Kidney epithelial cell (primary cell): ENCODE results near the gene MIEF1. TPM values are rescaled to one million over a fixed set of nuclear protein-coding genes. Genes with fewer than 3 reads are reported as not detected.

ENCODE experiments used
- DNase-seq: peaks from one replicate; pipeline ENCODE4 v3.0.0-alpha.2; 2010; ENCODE audit warnings: low read depth
- H3K27me3 ChIP-seq: 2 replicates; pipeline ENCODE4 v1.6.0; 2011; ENCODE audit warnings: low read length; ENCODE audit not compliant: control insufficient read depth, insufficient read depth
- H3K36me3 ChIP-seq: 2 replicates; pipeline ENCODE4 v1.5.1; 2011; ENCODE audit warnings: low read length; ENCODE audit not compliant: control insufficient read depth, insufficient read depth
- H3K4me3 ChIP-seq: 2 replicates; pipeline ENCODE4 v1.5.1; 2011; ENCODE audit warnings: low read depth, mild to moderate bottlenecking, control low read depth, low read length
- CTCF ChIP-seq: IDR thresholded peaks from 2 replicates; pipeline ENCODE4 v1.5.1; 2011; ENCODE audit warnings: mild to moderate bottlenecking, moderate library complexity, low read length, control low read depth, inconsistent platforms; ENCODE audit not compliant: insufficient read depth, poor library complexity, severe bottlenecking
- total RNA-seq: library from RNA; depleted of rRNA; stranded (reverse); fragments of >200 nt; gene quantifications from 2 replicates; pipeline ENCODE4 v1.2.3, GENCODE V29; 2015

MIEF1 gene
- total RNA-seq, 1 donor from 2014 or later = 54.6 TPM

- DNase-seq = no peak
- Histone ChIP-seq H3K36me3 (no peaks in the 10 kb centered on the region), H3K4me3 (no peak overlapping the region), H3K27me3 (no peaks in the 10 kb centered on the region)
- TF ChIP-seq CTCF = no peak
These were observed 33.9 kb downstream of the MIEF1 start for GRCh38 chr22:39535831-39536449.

- peaks cover 2% of the 10 kb centered on the region for H3K27me3 ChIP-seq
- no peak for DNase-seq
- no peaks in the 10 kb centered on the region for H3K36me3 ChIP-seq
- TF ChIP-seq CTCF = no peak
- no peak overlapping the region for H3K4me3 ChIP-seq
These were observed 34.6 kb downstream of the MIEF1 start for GRCh38 chr22:39536711-39537110.

GRCh38 chr22:39537975-39538374, 35.9 kb downstream of the MIEF1 start:
- H3K4me3 ChIP-seq = no peak overlapping the region
- TF ChIP-seq CTCF = no peak
- no peaks in the 10 kb centered on the region for H3K36me3 ChIP-seq
- no peak for DNase-seq
- peaks cover 6% of the 10 kb centered on the region for H3K27me3 ChIP-seq

- Histone ChIP-seq H3K36me3 (no peaks in the 10 kb centered on the region), H3K4me3 (no peak overlapping the region), H3K27me3 (peaks cover 8% of the 10 kb centered on the region)
- TF ChIP-seq CTCF = peak; percentile 57
- DNase-seq = no peak
These were observed 41.0 kb downstream of the MIEF1 start for GRCh38 chr22:39543095-39543494.

GRCh38 chr22:39545386-39546365, 43.6 kb downstream of the MIEF1 start:
- Histone ChIP-seq H3K36me3 (no peaks in the 10 kb centered on the region), H3K27me3 (peaks cover 18% of the 10 kb centered on the region), H3K4me3 (no peak overlapping the region)
- TF ChIP-seq CTCF = no peak
- DNase-seq = no peak
